ENCODE data around the gene ADGRL3. TPM values are rescaled to one million over a fixed set of nuclear protein-coding genes. Genes with fewer than 3 reads are reported as not detected.

ADGRL3 gene
- total RNA-seq, result 70.1 TPM
- polyA plus RNA-seq, result 3.1 TPM

DNA sequence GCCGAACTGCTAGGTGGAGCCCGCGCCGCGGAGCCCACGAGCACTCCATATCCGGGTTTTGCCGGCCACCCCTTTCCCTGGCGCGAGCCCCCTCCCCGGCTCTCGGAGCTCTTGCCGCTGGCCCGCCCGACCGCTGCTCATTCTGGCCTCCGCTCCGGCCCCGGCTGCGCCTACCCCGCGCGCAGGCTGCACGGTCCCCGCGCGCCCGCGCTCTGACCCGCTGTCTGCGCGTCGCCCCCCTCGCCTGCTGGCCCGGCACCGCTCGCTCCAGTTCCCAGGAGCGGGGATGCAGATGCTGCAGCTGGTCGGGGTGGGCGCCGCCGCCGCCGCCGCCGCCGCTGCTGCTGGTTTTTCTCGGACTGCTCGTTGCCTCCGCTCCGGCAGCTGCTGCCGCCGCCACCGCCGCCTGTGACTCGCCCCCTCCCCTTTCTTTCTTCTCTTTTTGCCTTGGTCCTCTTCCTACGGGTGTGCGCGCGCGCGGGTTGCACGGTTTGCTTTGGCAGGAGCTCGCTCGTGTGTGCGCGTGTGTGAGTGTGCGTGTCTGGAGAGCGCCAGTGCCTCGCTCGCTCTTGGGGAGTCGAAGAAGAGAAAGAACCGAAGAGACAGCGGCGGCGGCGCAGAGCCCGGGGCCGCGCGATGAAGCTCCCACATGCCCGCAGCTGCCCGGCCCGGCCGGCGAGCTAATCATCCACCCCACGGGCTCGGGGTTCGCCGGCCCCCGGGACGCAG, at the start of gene ADGRL3:
ADGRL3 (plus strand) TSS at position 140 of the 729 bp plus-strand sequence.
- peak within 1 kb of the TSS; percentile 65 for H3K4me3 ChIP-seq (ENCODE audit: low read depth, low read length)
- H3K27ac ChIP-seq (ENCODE audit: low read depth), result no peak within 1 kb of the TSS
- WGBS, result under 1% methylated on average over 92 of the region's 92 CpGs
- DNase-seq (ENCODE audit: extremely low spot score), result no peak
- H3K4me1 ChIP-seq (ENCODE audit: insufficient read depth), result peaks cover 1% of the 10 kb centered on the region
- no peaks in the 10 kb centered on the region for H3K36me3 ChIP-seq (ENCODE audit: insufficient read depth)

DNA sequence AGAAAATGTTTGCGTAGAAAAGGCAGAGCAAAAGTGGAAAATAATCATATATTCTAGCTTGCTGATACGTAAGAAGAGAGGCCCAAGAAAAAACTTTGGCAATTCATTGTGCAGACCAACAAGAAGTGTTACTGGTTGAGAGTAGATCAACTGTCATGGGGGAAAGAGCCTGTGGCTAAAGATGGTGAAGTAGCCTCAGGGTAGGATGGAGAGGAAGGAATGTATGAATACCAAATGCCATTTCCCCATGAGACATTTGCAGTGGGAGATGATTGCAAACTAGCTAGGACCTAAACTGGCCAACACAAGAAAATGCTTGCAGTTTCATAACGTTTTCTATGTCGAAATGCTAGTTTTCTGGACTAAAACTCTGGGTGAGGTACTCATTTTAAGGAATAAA, 47.7 kb upstream of the ADGRL3 start:
- Histone ChIP-seq H3K36me3 (ENCODE audit: insufficient read depth) (no peaks in the 10 kb centered on the region), H3K27ac (ENCODE audit: low read depth) (no peak overlapping the region), H3K4me1 (ENCODE audit: insufficient read depth) (no peaks in the 10 kb centered on the region), H3K4me3 (ENCODE audit: low read depth, low read length) (no peak overlapping the region)
- 89% methylated on average over 4 of the region's 4 CpGs for WGBS
- no peak for DNase-seq (ENCODE audit: extremely low spot score)

DNA sequence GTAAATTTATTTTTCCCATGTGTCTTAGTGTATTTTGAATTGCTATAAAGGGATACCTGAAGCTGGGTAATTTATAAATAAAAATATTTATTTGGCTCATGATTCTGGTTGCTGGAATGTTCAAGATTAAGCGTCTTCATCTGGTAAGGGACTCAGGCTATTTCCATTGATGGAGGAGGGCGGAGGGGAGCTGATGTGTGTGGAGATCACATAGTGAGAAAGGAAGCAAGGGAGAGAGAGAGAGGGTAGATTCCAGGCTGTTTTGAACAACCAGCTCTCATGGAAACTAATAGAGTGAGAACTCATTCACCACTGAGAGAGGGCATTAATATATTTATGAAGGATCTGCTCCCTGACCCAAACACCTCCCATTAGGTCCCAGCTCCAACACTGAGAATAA, 39.6 kb upstream of the ADGRL3 start:
- Histone ChIP-seq H3K27ac (ENCODE audit: low read depth) (no peak overlapping the region), H3K36me3 (ENCODE audit: insufficient read depth) (no peaks in the 10 kb centered on the region), H3K4me1 (ENCODE audit: insufficient read depth) (no peaks in the 10 kb centered on the region), H3K4me3 (ENCODE audit: low read depth, low read length) (no peak overlapping the region)
- no peak for DNase-seq (ENCODE audit: extremely low spot score)
- 95% methylated on average over 2 of the region's 2 CpGs for WGBS

DNA sequence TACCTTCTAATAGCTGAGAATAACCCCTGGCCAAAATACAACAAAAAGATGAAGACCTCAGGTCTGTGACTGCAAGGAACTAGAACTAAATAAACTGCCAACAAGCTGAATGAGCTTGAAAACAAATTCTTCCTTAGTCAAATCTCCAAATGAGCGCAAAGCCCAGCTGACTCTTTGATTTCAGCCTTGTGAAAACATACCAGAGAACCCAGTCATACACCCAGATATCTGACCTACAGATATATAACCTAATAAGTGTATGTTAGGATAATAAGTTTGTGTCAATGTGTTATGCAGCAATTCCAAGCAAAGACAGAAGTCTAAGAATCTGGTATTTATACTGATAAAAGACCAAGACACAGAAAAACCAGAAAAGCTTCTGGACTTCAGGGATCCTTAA, 38.0 kb upstream of the ADGRL3 start:
- Histone ChIP-seq H3K36me3 (ENCODE audit: insufficient read depth) (no peaks in the 10 kb centered on the region), H3K27ac (ENCODE audit: low read depth) (no peak overlapping the region), H3K4me3 (ENCODE audit: low read depth, low read length) (no peak overlapping the region), H3K4me1 (ENCODE audit: insufficient read depth) (no peaks in the 10 kb centered on the region)
- no peak for DNase-seq (ENCODE audit: extremely low spot score)
- 42% methylated on average over 1 of the region's 1 CpG for WGBS

DNA sequence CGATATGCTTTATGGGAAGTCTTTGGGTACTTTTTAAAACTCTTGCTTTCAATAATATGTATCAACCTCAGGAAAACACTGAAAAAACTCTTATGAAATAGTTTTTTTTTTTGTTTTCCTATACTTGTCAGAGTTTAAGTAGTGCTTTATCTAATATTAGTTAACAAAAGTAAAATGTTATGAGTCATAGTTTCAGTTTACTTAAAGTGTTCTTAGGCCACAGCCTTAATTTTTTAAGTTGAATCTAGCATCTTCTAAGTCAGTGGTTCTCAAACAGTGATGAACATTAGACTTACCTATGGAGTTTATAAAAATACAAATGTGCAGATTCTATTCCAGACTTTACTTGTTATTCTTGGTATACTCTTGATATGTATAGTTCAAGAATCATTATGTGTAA, 26.3 kb upstream of the ADGRL3 start:
- no peaks in the 10 kb centered on the region for H3K4me1 ChIP-seq (ENCODE audit: insufficient read depth)
- no peak for DNase-seq (ENCODE audit: extremely low spot score)
- no peak overlapping the region for H3K27ac ChIP-seq (ENCODE audit: low read depth)
- no peaks in the 10 kb centered on the region for H3K36me3 ChIP-seq (ENCODE audit: insufficient read depth)
- H3K4me3 ChIP-seq (ENCODE audit: low read depth, low read length), result no peak overlapping the region
- 71% methylated on average over 1 of the region's 1 CpG for WGBS

DNA sequence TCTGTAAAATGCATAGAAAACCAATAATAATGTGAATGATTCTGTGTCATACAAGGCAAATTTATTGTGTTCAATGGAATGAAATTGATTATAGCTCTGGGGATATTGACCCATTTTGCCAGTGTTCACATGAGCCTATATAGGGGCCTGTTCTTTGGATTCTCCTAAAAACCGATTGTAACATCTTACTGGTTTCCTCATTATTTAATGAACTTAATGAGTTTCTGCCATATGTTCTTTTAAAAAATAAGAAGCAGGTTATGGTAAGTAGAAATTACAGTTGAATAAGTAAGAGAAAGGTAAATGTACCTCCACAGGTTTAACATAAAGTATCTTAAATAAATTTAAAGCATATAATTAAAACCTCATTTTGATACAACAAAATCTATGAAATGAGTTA, 24.6 kb upstream of the ADGRL3 start:
- Histone ChIP-seq H3K4me3 (ENCODE audit: low read depth, low read length) (no peak overlapping the region), H3K4me1 (ENCODE audit: insufficient read depth) (no peaks in the 10 kb centered on the region), H3K27ac (ENCODE audit: low read depth) (no peak overlapping the region), H3K36me3 (ENCODE audit: insufficient read depth) (no peaks in the 10 kb centered on the region)
- WGBS, result 54% methylated on average over 1 of the region's 1 CpG
- DNase-seq (ENCODE audit: extremely low spot score), result no peak

DNA sequence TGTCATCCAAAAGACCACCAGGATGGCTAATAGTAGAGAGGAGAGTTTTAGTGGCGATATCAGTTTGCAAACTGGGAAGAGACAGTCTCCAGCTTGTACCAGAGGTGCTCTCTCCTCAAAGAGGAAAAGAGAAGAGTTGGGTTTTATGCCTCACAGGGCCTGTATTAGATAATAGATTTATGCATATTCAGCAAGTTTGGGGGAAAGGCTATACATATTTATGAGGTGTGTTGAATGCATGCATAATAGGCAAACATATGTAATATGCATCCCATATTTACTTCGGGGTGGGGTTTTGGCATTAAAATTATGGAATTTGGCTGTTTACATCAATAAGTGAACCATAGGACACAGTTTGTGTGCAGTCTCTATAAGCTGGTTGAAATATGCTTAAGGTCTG, 22.8 kb upstream of the ADGRL3 start:
- Histone ChIP-seq H3K4me1 (ENCODE audit: insufficient read depth) (no peaks in the 10 kb centered on the region), H3K4me3 (ENCODE audit: low read depth, low read length) (no peak overlapping the region), H3K27ac (ENCODE audit: low read depth) (no peak overlapping the region), H3K36me3 (ENCODE audit: insufficient read depth) (no peaks in the 10 kb centered on the region)
- WGBS, result 90% methylated on average over 2 of the region's 2 CpGs
- DNase-seq (ENCODE audit: extremely low spot score), result no peak

DNA sequence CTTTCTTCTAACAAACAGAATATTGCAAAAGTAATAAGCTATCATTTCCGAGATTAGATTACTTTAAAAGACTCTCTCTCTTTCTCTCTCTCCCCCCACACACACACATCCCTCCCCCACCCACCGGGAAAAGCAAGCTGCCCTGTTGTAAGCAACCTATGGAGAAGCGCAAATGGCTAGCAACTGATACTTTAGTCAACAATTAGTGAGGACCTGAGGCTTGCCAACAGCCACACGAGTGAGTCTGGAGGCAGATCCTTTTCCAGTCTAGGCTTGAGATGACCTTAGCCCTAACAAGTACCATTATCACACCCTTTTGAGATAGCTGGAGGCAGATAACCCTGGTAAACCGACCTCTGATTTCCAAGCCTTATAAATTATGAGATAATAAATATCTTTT, 19.7 kb upstream of the ADGRL3 start:
- Histone ChIP-seq H3K4me3 (ENCODE audit: low read depth, low read length) (no peak overlapping the region), H3K4me1 (ENCODE audit: insufficient read depth) (no peaks in the 10 kb centered on the region), H3K36me3 (ENCODE audit: insufficient read depth) (no peaks in the 10 kb centered on the region), H3K27ac (ENCODE audit: low read depth) (no peak overlapping the region)
- 37% methylated on average over 5 of the region's 5 CpGs for WGBS
- DNase-seq (ENCODE audit: extremely low spot score), result no peak

DNA sequence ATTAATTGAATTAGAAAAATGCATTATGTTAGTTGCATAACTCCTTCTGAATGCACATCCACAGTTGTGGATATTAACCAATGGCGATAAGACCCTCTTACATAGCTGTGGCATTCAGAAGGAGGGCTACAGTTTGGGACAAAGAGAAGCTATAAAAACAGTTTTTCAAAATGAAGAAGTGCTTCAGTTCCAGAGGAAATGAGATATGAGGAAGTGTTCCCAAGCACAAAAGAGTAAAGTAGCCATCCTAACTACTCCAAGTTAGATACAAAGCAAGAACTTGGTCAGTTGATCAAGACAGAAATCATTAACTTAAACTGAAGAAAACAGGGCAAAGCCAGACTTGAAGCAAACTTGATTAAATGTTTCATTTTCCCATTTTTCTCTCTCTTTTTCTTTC, 17.2 kb upstream of the ADGRL3 start:
- Histone ChIP-seq H3K4me3 (ENCODE audit: low read depth, low read length) (no peak overlapping the region), H3K36me3 (ENCODE audit: insufficient read depth) (no peaks in the 10 kb centered on the region), H3K27ac (ENCODE audit: low read depth) (no peak overlapping the region), H3K4me1 (ENCODE audit: insufficient read depth) (no peaks in the 10 kb centered on the region)
- 94% methylated on average over 1 of the region's 1 CpG for WGBS
- no peak for DNase-seq (ENCODE audit: extremely low spot score)

DNA sequence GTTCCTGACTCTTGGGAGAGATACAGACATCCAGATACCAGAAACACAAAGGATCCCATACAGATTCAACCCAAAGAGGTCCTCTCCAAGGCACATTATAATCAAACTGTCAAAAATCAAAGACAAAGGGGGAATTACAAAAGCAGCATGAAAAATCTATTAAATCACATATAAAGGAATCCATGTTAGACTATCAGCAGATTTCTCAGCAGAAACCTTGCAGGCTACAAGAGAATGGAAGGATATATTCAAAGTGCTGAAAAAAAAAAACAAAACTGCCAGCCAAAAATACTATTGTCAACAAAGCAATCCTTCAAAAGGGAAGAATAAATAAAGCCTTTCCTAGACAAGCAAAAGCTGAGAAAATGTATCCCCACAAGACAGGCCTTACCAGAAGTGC, 14.8 kb upstream of the ADGRL3 start:
- no peak for DNase-seq (ENCODE audit: extremely low spot score)
- Histone ChIP-seq H3K4me1 (ENCODE audit: insufficient read depth) (no peaks in the 10 kb centered on the region), H3K36me3 (ENCODE audit: insufficient read depth) (no peaks in the 10 kb centered on the region), H3K4me3 (ENCODE audit: low read depth, low read length) (no peak overlapping the region), H3K27ac (ENCODE audit: low read depth) (no peak overlapping the region)

DNA sequence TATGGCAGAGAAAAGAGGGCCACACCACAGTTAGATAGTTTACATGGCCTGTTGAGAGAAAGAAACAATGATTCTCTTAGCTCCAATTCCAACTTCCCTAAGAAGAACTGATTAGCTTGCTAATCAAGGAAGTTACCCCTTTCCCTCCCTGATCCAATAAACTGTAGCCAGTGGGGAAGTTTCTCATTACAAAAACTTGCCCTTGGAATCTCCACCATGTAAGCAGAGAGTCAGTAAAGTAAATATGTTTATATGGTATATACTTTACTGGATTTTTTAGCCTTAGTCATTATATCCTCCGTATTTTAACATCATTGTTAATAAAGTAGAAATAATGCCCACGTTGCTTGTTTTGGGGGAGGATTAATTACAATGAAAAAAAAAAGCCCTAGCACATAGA, 7.7 kb upstream of the ADGRL3 start:
- H3K4me1 ChIP-seq (ENCODE audit: insufficient read depth), result no peaks in the 10 kb centered on the region
- no peak for DNase-seq (ENCODE audit: extremely low spot score)
- no peaks in the 10 kb centered on the region for H3K36me3 ChIP-seq (ENCODE audit: insufficient read depth)
- no peak overlapping the region for H3K27ac ChIP-seq (ENCODE audit: low read depth)
- 72% methylated on average over 2 of the region's 2 CpGs for WGBS
- H3K4me3 ChIP-seq (ENCODE audit: low read depth, low read length), result no peak overlapping the region

DNA sequence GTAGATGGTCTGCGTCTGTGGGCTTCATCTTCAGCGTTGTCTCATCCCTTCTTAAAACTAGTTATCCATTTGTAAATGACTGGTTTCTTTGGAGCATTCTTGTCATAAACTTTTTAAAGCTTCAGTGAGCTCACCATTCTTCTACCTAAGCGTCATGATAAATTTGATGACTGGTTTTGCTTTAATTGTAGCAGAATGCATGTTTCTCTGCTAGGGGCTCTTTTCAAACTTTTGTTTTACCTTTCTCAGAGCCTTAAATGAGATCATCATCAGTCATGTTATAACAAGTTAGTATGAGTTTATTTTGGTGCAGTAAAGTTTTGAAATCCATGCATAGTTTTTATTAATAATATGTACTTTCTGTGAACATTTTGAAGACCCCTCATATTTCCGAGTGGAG, 6.3 kb upstream of the ADGRL3 start:
- DNase-seq (ENCODE audit: extremely low spot score), result no peak
- no peaks in the 10 kb centered on the region for H3K4me1 ChIP-seq (ENCODE audit: insufficient read depth)
- no peak overlapping the region for H3K27ac ChIP-seq (ENCODE audit: low read depth)
- WGBS, result 96% methylated on average over 4 of the region's 4 CpGs
- H3K36me3 ChIP-seq (ENCODE audit: insufficient read depth), result no peaks in the 10 kb centered on the region
- no peak overlapping the region for H3K4me3 ChIP-seq (ENCODE audit: low read depth, low read length)

DNA sequence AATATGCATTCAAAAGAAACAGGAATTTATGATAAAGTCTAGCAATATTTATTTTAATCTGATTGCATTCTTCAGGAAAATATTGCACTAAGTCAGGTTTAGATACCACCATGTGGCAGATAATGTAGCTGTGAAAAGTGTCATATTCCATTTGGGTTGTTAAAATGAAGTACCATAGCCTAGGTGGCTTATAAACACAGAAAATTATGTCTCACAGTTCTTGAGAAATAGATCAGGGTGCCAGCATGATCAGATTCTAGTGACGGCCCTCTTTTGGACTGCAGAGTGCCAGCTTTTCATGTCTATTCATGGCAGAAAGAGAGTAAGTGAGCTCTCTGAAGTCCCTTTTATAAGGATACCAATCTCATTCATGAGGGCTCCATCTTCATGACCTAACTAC, 5.6 kb upstream of the ADGRL3 start:
- 91% methylated on average over 1 of the region's 1 CpG for WGBS
- H3K4me3 ChIP-seq (ENCODE audit: low read depth, low read length), result no peak overlapping the region
- DNase-seq (ENCODE audit: extremely low spot score), result no peak

DNA sequence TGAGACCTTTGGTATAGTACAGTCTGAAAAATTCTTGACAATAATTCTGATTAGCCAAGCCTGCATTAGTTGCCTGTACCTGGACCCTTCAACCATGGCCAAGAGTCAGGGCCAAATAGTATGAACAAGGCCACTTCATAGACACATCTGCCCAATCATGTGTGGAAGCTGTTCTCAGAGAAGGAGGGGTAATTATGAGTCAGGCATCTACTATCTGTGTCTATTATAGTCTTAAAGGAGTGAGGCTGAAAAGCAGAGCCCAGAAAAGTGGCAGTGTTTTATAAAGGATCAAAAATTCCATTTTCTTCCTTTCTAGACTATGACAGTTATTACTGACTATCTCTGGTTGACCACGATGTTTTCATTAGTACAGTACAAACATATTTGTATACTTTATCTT, 5.0 kb upstream of the ADGRL3 start:
- no peak overlapping the region for H3K27ac ChIP-seq (ENCODE audit: low read depth)
- WGBS, result 40% methylated on average over 1 of the region's 1 CpG
- no peak for DNase-seq (ENCODE audit: extremely low spot score)

More for the DNA sequence above, 5.6 kb upstream of the ADGRL3 start:
- H3K36me3 ChIP-seq (ENCODE audit: insufficient read depth), result no peaks in the 10 kb centered on the region
- no peaks in the 10 kb centered on the region for H3K4me1 ChIP-seq (ENCODE audit: insufficient read depth)
- H3K27ac ChIP-seq (ENCODE audit: low read depth), result no peak overlapping the region

DNA sequence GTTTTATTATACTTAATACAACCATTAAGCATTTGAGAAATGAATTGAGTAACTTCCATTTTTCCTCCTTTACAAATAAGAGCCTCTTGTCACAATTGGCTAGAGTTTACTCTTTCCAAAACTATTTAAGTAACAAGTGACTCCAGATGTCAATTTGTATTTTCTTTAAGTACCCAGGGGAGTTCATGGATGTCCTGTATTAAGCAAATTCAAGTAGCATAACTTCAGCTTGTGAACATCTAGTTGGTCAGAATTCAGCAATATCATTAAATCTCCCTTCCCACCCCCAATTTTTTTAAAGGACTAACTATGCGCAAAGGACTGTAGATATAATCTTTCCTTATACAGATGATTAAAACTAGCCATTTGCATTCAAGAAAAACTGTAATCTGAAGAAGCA, 1.4 kb upstream of the ADGRL3 start:
- no peak for DNase-seq (ENCODE audit: extremely low spot score)
- no peaks in the 10 kb centered on the region for H3K36me3 ChIP-seq (ENCODE audit: insufficient read depth)
- H3K27ac ChIP-seq (ENCODE audit: low read depth), result no peak overlapping the region
- 95% methylated on average over 1 of the region's 1 CpG for WGBS
- H3K4me1 ChIP-seq (ENCODE audit: insufficient read depth), result peaks cover 1% of the 10 kb centered on the region
- no peak overlapping the region for H3K4me3 ChIP-seq (ENCODE audit: low read depth, low read length)

More for the DNA sequence above, 5.0 kb upstream of the ADGRL3 start:
- Histone ChIP-seq H3K4me1 (ENCODE audit: insufficient read depth) (no peaks in the 10 kb centered on the region), H3K4me3 (ENCODE audit: low read depth, low read length) (no peak overlapping the region), H3K36me3 (ENCODE audit: insufficient read depth) (no peaks in the 10 kb centered on the region)

Data from urinary bladder (tissue), 4 donors.